K562 (cell line): ENCODE measurements around the gene CNTN5. TPM values are rescaled to one million over a fixed set of nuclear protein-coding genes. Genes with fewer than 3 reads are reported as not detected.

Experiments used
- CHCHD3 ChIP-seq: fragments of 250-450 bp; sonication (Bioruptor Pico); IDR thresholded peaks from 2 replicates; pipeline ENCODE4 v2.1.2; 2022; ENCODE audit warnings: mild to moderate bottlenecking
- GTF2F1 ChIP-seq: IDR thresholded peaks from 2 replicates; pipeline ENCODE4 v1.6.1; 2011; ENCODE audit warnings: low read depth, low read length, improper control_type of control experiment
- LEF1 ChIP-seq: fragments of 450-650 bp; IDR thresholded peaks from 2 replicates; pipeline ENCODE4 v1.6.1; 2016; ENCODE audit warnings: mild to moderate bottlenecking
- MGA ChIP-seq: fragments of 450-650 bp; IDR thresholded peaks from 2 replicates; pipeline ENCODE4 v1.6.1; 2016; ENCODE audit warnings: mild to moderate bottlenecking, moderate library complexity
- POLR2B ChIP-seq: fragments of 450-650 bp; IDR thresholded peaks from 2 replicates; pipeline ENCODE4 v1.6.1; 2018; ENCODE audit warnings: low read depth; ENCODE audit not compliant: partially characterized antibody
- TFAP4 ChIP-seq: sonication (generic); formaldehyde crosslinking; IDR thresholded peaks from 2 replicates; pipeline ENCODE4 v1.8.0; 2022; ENCODE audit warnings: missing genetic modification reagents, mild to moderate bottlenecking, moderate library complexity, borderline replicate concordance
- ZBTB11 ChIP-seq, 3 experiments: fragments of 200-800 bp in 1 of 3; fragments of 250-450 bp in 1 of 3; fragments of 450-650 bp in 1 of 3; sonication (Bioruptor Pico) in 1 of 3; sonication (Bioruptor generic) in 1 of 3; formaldehyde crosslinking in 1 of 3; IDR thresholded peaks; 2 replicates each; pipeline versions ENCODE4 v1.6.1 to v1.8.0; 2016 to 2022; ENCODE audit warnings: mild to moderate bottlenecking in 2 of 3, missing genetic modification characterization in 2 of 3, missing compliant biosample characterization in 1 of 3, moderate library complexity in 1 of 3
- ZNF551 ChIP-seq: fragments of 250-450 bp; sonication (Bioruptor Pico); IDR thresholded peaks from 2 replicates; pipeline ENCODE4 v1.5.0; 2021; ENCODE audit warnings: mild to moderate bottlenecking, moderate library complexity
- ZNF655 ChIP-seq: fragments of 250-450 bp; sonication (Bioruptor Pico); IDR thresholded peaks from 2 replicates; pipeline ENCODE4 v1.5.0; 2021
- ZNF79 ChIP-seq: fragments of 250-450 bp; sonication (Bioruptor Pico); IDR thresholded peaks from 2 replicates; pipeline ENCODE4 v1.4.0; 2020; ENCODE audit warnings: low read depth, mild to moderate bottlenecking, moderate library complexity
- polyA plus RNA-seq, 8 experiments: library from polyadenylated mRNA; depleted of rRNA in 4 of 8; stranded (reverse) in 5 of 8; unstranded in 3 of 8; fragments of >200 nt; fragmentation: Nextera tagmentation in 2 of 8; fragmentation: Illumina TruSeq in 1 of 8; extraction: Ambion mirVana in 2 of 8; extraction: Trizol in 1 of 8; gene quantifications; 2 replicates each; pipeline versions ENCODE4 v1.2.1 to v1.2.3, GENCODE V29; 2011 to 2014; ENCODE audit warnings: inconsistent platforms in 1 of 8, missing spikeins in 1 of 8
- total RNA-seq, 7 experiments: library from RNA; depleted of rRNA in 6 of 7; stranded (reverse); fragments of >200 nt in 6 of 7; fragmentation: Illumina TruSeq in 2 of 7; extraction: Trizol in 2 of 7; gene quantifications; 2 replicates each; pipeline versions ENCODE4 v1.2.1 to v1.2.3, GENCODE V29; 2011 to 2021; ENCODE audit warnings: low replicate concordance in 1 of 7

CNTN5 gene
- total and polyA plus RNA-seq, 9 of the 15 experiments (the other 6 are each of a cell fraction or from before 2014, with no cell fraction given): 0.03 TPM; not detected in 8

- TF ChIP-seq TFAP4 (CRISPR knock-in tag) (no peak), POLR2B (no peak), CHCHD3 (no peak), LEF1 (no peak), ZNF655 (CRISPR knock-in tag) (no peak), ZBTB11 (CRISPR knock-in tag; IDR thresholded peaks at IDR 0.05) (no peak), MGA (no peak), GTF2F1 (no peak), ZNF551 (CRISPR knock-in tag) (no peak), ZNF79 (CRISPR knock-in tag) (no peak)
These were observed 546.7 kb downstream of the CNTN5 start (continued) for GRCh38 chr11:99567334-99567956.
